ENCODE results near the gene CELF6.
"Not testable (repeated sequence)": the region's sequence is repeated elsewhere in the genome, so short reads cannot be mapped to it uniquely, and the experiment has no call there.

The CELF6 gene

DNA sequence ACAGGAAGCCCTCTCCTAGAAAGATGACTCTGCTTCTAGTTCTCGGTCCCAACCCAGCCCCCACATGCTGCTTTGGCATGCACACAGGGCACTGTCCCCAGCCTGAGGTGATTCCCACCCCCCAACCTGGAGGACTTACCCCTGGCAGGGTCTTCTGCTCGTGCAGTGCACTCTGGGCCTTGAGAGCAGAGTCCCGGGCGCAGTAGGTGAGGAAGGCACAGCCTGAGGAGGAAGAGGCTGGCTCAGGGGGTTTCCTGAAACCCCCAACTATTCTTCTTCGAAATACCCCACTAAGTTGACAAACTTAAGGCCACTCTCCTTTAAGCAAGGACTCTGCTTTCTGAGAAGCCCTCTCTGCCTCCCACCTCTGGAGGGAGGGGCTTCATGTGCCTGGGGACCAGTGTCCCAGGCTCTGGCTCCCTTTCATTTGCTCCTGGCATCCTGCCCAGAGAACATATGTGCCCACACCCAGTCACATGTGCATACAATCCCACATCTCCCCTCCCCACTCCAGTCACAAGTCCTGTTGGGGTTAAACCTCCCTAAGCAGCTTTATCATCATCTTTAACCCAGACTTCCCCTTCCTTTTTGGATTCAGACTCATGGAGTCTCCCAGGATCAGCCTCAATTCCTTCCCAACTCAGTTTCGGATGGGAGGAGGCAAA, 4.1 kb downstream of the CELF6 start:
- peak; percentile 21 for DNase-seq

DNA sequence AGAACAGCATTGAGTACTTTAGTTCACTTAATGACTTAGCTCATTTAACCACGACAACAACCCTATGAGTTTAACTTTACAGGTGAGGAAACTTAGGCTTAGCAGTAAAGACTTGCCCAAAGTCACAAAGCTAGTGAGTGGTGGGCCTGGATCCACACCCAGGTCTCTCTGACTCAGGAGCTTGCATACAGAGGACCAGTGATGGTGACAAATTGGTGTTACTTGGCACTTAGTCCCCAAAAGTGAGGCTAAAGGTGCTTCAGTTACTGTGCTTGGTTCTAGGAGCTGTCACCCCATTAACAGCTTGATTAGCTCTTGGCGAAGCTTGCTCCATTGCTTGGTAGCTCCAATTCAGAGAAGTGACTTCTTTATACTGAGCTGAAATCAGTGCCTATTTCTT, 6.1 kb downstream of the CELF6 start:
- no peak for DNase-seq

DNA sequence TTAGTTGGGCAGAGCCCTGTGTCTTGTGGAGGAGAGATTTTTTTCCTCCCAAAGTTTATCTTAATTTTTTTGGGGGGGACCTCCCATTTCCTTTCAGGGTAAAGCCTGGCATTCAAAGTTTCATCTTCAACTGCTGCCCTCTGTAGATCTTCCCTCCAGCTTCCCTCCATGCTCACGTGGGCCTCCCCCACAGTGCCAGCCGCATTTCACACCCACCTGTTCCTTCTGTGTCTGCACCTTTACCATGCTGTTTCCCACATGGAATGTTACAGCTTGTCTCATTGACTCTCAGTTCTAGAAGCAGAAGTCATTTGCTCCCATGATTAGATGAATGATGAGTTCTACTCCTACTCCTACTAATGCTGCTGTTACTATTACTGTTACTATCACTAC, 6.5 kb downstream of the CELF6 start:
- no peak for DNase-seq

DNA sequence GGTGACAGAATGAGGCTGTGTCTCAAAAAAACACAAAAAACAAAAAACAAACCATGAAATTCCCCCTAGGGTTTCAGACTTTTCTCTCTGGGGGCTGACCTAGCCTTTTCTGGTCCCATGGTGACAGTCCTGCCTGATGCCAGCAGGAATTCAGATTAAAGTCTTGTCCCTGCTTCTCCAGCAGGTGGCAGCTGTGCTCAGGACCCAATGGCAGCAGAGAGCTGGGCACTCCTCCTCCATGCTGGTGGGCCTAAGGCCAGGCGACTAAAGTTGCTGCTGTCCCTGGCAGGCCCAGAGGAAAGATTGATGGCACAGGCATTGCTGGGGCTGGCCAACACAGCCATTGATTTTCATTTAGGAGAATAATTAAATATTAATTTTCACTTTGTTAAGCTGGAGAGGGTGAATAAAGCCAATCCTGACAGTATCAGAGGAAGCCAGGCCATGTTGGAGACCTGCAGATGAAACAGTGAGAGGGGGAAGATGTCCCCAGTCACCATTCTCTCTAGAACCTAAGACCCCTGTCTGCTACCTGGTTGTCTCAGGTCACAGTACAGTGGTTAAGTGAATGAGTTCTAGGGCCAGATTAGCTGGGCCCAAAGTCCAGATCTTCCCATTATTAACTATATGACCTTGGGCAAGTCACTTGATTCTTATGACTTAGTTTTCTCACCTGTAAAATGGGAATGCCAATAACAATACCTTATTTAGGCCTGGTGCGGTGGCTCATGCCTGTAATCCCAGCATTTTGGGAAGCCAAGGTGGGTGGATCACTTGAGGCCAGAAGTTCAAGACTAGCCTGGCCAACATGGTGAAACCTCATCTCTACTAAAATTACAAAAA, 7.1 kb downstream of the CELF6 start:
- DNase-seq = peak; percentile 8

DNA sequence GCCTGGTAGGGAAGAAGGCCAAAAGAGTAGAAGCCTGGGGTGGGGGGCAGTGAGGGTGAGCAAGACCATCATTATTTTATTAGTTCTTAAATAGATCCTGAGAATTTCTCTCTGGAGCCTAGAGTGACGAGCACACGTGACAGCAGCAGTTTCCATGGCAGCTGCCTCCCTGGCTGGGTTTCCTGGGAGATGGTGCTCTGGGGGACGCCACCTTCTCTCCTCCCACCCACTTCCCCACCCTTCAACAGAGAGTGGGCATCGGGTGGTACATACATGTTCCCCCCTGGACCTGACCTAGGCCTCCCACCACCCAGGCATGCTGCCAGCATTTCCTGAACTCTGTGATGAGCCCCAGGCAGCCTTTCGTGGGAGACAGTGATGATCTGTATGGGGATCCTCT, 12.9 kb downstream of the CELF6 start:
- no peak for DNase-seq

DNA sequence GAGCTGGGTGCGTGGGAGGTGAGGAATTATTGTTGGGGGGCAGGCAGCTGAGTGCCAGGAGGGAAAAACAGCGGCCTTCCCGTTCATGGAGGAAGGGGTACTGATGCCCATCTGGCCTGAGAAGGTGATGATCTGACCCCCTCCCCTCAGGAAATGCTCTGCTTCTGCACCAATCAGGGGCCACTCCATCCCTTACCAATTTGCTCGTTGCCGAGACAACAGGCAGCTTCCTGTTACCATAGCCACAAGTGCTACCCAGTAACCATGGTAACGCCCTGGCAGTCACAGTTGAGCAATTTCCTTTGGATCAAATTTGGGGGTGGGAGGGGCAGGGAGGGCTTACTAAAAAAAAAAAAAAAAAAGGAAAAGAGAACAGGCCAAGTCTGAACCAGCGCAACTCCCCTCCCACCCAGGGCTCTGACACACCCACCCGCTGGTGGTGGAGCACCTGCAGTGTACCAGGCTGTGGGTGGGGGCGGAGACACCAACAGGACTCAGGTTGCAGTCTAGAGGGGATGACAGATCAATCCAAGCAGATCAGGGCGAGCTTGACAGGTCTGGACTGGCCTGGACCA, 13.7 kb downstream of the CELF6 start:
- peak; percentile 31 for DNase-seq

DNA sequence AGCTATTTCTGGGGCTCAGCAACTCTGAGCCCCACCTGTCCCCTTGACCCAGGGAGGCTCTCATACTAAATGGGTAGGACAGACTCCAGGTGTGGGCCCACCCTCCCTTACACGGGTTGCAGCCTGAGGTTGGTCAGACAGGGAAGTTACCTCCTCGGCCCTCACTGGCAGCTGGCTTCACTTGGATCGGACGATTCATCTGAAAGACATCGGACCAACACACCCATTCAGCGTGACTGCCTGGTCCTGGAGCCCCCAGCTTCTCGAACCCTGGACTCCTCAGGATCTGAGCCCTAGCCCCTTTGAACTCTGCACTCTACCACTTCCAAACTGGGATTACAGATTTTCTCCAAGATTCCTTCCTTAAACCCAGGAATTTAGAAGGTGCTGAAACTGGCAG, 15.4 kb downstream of the CELF6 start:
- no peak for DNase-seq

DNA sequence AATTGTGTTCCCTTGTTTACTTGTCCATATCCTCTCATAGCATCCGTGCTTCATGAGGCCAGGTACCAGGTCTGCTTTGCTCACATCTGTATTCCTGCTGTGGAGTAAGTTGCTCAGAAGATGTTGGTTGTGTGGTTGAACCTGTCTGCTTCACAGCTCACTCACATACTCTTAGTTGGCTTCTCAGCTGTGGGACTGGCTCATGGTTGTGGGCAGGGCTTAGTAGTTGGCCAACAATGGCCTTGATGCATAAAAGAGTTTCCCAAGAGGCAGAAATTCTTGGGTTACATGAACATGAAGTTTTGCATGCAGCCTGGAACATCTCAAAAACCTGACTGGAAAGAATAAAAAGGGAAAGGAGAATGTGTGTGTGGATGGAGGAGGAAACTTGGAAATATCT, 17.0 kb downstream of the CELF6 start:
- no peak for DNase-seq

DNA sequence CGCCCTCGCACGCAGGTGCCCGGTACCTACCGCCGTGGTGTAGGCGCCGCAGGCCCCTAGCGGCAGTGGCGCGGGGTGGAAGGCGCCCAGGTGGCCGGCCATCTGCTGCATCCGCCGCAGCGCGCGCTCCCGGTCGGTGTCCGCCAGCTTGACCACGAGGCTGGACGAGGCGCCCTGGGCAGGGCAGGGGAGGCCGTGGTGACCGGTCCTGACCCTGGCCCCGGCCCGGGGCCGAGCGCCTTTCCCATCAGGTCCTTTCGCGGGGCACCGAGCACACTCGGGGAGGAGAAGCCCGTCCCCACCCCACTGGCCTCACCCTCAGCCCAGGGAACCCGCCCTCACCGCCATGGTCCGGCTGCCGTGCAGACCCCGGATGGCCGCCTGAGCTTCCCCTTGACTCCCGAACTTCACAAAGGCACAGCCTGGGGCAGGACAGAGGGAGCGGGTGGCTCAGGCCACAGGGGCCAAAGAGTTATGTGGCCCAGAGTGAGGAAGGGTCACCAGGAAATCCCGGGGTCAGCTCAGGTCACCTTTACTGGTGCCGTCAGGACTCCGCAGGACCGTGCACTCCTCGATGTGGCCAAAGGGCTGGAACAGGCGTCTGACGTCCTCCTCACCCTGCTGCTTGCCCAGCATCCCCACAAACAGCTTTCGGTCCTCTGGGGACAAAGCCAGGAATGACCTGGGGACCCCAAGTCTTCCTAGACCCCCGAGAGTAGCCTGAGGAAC, 30.2 kb downstream of the CELF6 start:
- DNase-seq = no peak

DNA sequence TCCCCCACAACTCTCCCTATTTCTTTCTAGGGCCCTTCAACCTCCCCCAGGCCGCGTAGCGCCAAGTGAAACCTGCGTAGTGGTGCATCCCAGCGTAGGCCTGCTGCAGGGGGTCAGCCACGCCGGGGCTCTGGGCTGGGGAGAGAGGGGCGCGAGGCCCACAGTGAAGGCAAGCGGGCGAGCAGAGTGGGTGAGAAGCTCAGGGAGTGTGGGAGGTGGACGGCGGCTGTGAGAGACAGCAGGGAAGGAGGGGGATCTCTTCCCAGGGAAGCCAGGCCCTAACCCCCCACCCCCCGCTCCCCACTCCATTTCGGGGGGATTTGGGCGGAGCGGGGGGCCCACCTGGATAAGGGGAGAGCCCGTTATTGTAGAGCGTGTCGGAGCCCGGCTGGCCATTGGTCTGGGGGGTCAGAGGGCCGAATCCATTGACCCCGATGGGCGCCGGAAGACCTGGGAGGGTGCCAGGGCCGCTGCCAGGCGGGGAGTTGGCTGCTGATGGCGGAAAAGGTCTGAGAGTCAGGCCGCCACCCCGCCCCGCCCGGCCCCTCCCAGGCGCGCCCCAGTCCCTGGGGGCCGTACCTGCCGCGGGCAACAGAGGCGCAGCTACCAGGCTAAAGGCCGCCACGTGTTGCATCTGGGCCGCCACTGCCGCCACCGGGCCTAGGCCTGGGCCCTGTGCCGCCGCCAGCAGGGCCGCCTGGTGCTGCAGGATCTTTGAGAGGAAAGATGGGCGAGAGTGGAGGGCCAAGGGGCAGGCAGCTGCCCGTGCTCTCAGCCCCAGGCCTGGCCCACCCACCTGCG, 31.0 kb downstream of the CELF6 start:
- no peak for DNase-seq

DNA sequence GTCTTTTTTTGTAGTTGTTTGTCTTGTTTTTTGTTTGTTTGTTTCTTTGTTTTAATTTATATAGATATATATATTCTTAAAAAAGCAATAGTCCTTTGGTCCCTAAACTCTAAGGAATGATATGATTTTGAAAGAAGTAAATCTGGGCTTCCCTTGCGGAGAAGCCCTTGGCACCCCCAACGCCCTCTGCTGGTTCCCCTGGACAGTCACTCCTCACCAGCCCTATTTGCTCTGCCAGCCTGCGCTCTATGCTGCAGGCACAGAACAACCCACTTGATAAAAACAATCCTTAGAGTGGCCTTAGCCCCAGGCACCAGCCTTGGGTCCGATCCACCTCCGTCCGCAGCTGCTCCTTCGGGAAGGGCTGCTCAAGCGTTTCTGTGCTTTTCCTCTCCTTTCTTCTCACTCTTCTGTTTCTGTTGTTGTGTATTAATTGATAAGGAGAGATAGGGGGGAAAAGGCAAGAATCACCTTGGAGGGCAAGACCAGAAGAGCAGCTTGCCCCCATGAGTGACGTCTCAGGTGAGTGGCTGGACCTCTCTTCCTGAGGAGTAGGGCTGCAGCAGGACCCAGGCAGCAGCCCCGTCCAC, 33.9 kb downstream of the CELF6 start:
- DNase-seq = no peak

DNA sequence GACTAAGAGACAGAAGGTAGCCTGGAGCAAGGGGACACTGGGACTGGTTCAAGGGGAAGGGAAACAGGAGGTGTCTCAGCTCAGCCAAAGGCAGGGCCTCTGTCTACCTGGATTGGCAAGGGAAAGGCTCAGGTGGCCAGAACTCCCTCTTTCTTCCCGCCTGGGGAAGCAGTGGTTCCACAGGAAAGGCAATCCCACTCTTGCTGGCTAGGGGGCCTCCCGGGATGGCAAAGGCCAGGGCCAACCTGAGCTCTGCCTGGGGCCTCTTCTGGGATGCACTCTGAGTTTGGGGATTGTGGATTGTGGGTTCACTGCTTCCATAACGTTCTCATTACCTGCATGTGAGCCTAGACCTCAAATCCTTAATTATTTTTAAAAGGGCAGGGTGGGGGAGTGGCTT, 34.6 kb downstream of the CELF6 start:
- DNase-seq = no peak

DNA sequence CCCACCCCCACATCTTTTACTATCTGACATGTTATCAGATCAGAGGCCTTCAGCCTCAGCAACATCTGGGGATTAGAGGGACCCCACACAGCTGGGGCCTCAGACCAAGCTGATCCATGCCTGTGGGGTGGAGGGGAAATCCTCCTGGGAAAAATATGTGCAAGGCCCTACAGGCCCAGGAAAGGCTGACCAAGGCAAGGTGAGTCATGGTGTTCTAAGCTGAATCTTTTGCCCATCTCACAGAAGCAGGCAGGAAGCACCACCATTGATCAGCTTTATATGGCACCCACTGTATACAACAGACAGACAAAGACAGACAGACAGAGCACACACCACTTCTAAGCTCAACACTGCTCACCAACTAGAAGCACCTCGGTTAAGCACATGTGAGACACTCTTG, 35.2 kb downstream of the CELF6 start:
- no peak for DNase-seq

DNA sequence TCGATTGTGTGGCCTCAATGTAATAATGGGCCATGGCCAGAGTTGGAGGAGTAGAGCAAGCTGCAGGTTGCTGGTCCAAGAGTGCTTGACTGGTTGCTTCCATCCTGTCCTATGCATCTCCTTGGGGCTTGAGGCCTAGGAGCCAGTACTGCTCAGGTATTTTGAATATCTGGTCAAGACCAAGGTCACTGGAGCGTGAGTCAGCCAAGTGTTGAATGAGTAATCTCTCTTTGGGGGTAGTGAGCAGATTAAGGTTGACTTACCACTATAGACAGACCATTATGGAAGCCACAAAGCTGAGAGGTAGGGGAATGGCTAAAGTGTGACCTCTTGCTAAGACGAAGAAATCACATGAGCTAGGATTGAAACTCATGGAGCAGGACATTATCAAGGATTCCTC, 38.2 kb downstream of the CELF6 start:
- no peak for DNase-seq

DNA sequence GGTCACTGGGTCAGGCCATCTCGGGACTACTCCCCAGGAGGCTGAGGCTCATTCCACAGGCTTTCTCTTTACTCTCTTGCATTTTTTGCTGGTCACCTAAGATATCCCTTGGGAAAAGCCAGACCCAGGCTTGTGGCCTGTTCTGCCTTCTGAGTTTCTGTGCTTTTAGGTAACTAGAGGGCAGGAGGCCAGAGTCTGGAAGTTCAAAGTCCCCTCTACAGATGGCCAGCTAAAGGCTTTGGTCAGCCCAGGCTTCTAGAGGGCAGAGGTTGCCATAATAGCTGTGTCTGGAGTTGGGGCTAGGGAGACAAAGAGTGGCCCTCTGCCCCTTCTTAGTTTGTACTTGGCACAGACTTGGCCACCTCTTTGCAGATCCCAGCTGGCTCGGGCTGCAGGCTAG, 39.2 kb downstream of the CELF6 start:
- DNase-seq = no peak

DNA sequence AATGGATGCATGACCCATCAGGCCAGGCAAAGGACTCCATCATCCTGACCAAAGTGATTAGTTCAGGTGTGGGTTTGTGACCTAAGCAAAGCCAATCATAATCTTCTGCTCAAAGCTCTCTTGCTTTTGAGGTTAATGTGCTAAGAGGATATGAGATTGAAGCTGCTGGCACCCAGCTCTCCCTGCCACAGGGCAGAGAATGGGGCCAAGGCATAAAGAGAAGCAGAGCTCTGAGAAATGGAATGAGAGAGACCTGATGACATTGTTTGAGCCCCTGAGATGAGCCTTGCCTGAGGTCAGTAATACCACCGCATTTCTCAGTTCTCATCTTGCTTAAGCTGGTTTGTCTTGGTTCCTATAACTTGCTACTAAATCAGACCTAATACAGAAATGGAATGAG, 41.2 kb downstream of the CELF6 start:
- no peak for DNase-seq

DNA sequence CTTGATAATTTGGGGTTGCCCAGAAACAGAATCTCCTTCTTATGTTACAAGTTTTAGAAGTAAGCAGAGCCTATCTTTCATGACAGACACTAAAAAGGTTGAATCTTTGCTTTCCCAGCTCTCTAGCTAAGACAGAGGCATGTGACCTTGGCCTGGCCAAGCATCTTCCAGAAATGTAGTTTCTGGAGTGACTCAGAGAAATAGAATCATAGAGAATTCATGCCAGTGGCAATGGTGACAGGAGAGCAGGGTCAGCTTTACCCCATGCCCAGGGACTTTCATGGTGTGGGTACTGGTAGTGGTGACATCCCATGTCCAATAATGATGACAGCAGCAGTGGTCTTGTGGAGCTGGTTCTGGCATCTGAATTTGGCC, 43.6 kb downstream of the CELF6 start:
- no peak for DNase-seq

DNA sequence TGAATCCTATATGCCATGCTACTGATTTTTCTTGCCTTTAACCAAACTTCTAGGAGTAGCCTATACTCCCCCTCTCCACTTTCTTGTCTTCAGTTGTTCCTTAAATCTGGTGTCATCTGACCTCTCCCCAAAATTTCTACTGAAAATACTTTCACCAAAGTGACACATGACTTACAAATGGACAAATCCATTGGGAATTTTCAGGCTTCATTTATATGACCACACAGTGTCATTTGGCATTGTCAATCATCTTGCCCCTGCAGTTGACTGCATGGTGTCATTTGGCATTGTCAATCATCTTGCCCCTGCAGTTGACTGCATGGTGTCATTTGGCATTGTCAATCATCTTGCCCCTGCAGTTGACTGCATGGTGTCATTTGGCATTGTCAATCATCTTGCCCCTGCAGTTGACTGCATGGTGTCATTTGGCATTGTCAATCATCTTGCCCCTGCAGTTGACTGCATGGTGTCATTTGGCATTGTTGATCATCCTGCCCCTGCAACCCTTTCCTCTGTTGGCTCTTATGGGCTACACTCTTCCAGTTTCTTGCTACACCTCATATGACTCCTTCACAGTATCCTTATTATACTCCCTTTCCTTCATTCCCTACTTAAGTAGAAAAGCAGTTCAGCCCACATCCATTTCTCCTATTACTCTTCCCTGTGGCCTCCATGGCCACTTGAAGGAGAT, 44.2 kb downstream of the CELF6 start:
- not testable (repeated sequence) for DNase-seq

DNA sequence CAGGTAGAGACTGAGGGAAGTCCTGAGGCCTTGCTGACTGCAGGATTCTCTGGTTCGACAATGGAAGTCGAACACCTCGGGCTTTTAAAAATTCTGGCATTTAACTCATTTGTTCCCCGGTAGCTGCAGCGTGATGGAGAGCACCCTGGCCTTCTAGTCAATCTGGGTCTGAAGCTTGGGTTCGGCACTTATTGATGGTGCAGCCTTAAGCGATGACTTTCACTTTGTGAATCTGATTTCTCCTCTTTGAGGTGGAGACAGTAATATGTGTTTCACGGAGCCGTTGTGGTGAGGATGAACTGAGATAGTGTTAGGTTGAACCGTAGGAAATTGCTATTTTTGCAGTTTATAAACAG, 47.0 kb downstream of the CELF6 start:
- no peak for DNase-seq

DNA sequence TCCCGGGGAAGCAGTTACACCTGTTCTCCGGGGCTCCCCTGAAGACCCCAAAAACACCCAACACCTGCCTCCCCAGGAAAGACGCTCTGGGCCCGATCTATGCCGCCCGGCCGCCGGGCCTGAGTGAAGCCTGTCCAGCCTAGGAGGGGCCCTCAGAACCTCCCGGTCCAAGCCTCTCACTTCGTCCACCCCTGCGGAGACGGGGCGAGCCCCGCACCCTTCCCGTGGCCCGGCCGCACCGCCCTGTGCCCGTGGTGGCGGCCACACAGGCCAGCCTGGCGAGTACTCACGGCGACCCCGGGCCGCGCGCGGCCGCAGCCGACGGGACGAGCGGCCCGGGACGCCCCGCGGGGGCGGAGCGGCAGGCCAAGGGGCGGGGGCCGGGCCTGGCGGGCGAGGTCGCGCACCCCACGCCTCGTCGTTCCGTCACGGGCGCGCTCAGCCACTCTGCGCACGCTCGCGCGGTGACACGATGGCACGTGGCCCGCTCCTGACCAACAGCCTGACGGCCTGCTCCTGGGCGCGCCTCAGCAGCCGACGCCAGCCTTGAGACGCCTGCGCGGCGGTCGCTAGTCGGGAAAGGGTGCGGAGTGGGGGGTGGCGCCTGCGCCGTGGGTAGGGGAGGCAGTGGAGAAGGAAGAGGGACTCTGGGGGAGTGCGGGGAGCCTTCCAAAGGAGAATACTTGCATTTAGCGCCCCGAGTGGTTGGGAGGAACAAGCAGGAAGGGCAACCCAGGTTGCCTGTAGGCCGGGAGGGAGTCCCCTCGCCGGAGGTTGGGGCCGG, 47.6 kb downstream of the CELF6 start, which contains the start of gene PARP6:
TSS of gene PARP6 (minus strand) at position 342 of the 784 bp plus-strand sequence. CDS start 5,077 bp downstream, outside the sequence.
- DNase-seq = peak; percentile 69

DNA sequence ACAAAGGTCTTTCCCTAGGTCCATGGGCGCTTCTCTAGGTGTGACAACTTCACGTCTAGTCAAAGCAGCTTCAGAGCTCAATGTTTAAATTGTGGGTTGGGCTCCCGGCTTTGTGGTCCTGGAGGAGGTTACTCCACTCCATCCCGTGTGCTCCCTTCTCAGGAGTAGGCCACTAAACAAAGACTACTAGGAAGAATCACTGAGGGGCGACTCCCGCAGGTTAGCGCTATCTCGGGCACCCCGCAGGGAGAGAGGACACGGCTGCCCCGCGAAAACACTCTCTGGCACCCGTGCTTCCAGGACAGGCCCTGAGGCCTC, 48.1 kb downstream of the CELF6 start:
- DNase-seq = no peak

All from NCI-H748 treated with DMSO at 0.1 percent for 48 hours (cell line).